Activated CD4-positive, alpha-beta T cell treated with anti-CD3 and anti-CD28 coated beads, Interleukin-2, amount 50 U/mL, for 1 hour (primary cell): ENCODE data around the gene LBX1.

ENCODE experiments used
- DNase-seq: peaks from one replicate; pipeline ENCODE4 v3.0.0-alpha.2; 2020

The LBX1 gene

DNA sequence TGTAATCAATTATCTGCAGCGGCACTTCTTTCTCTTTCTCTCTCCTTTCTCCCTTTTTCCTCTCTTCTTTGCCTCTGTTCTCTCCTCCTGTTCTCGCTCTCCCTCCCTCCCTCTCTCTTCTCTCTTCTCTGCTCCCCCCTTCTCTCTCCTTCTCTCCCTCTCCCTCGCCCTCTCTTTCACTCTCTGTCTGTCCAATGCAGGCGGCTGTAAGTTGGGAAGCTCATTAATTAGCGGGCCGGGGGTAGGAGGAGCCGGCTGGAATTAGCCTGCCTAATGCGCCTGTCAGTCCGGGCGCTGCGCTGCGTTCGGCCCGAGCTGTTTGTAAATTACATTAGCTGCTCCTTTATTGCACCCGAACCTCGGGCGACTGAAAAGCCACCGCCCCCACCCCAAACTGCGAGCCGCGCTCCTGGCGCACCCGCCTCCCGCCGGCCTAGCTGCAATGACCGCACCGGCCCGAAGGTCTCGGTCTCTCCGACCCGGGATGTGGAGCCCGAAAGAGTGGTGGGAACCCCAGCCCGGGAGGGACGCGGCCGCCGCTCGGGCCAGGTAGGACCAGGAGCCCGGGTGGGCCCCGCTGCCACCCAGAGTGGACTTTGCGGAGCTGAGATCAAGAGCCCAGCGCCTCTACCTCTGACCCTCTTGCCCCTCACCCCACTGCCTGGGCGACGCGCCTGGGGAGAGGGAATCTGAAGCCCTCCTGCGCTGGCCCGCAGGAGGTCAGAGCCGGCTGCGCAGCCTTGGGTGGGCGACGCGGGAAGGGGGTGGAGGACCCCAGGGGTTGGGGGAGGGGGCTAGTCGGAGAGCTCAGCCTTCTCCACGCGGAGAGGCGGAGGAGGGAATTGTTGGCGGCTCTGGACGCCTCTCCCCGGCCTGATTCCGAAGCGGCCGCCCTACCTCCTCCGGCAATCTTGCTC is at the start of gene LBX1:
LBX1 (minus strand) TSS at position 198 of the 917 bp plus-strand sequence. CDS start 648 bp downstream, outside the sequence.
- DNase-seq, result no peak

- no peak for DNase-seq
These were observed 44.5 kb upstream of the LBX1 start for GRCh38 chr10:101273741-101274140.

- DNase-seq, result no peak
These were observed 44.1 kb upstream of the LBX1 start for GRCh38 chr10:101273330-101273729.

DNA sequence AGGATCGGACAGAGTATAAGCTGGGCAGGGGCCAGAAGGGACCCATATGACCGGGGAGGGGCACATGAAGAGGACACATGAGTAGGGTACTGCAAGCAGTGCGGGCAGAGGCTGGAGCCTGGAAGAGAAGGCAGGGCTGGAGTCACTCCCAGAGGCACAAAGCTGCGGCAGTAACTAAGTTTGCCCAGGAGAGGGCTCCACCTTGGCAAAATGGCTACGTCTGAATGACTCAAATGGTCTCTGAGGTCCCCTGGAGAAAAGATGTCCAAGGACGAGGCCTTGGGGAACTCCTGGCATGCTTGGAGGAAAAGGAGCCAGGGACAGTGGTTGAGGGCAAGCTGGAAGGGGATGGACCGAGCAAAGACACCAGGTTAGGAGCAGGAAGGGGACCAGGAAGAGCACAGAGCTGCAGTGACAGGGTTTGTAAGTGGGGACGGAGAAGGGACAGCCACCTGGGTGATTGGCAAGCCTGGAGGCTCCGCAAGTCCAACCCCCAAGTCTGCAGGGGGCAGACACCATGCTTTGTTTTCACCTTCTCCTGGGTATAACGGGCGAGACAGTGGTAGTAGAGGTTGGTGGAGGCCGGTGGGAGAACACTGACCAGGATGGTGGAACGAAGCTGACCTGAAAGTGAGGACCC is 43.1 kb upstream of the LBX1 start:
- DNase-seq, result peak; percentile 58

- no peak for DNase-seq
These were observed 41.5 kb upstream of the LBX1 start for GRCh38 chr10:101270763-101271162.

DNA sequence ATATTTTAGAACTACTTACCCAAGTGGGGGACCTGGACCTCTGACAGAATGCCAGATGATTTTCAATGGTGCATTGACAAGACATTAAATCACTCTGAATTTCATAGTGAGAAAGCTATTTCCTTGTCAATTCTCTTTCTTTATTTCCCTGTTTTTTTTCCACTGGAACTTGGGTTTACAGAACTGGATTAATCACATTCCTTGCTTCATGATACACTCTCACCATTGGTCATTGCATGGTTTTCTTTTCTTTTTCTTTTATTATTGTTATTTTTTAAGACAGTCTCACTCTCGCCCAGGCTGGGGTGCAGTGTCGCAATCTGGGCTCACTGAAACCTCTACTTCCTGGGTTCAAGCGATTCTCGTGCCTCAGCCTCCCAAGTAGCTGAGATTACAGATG is 38.5 kb upstream of the LBX1 start:
- no peak for DNase-seq

DNA sequence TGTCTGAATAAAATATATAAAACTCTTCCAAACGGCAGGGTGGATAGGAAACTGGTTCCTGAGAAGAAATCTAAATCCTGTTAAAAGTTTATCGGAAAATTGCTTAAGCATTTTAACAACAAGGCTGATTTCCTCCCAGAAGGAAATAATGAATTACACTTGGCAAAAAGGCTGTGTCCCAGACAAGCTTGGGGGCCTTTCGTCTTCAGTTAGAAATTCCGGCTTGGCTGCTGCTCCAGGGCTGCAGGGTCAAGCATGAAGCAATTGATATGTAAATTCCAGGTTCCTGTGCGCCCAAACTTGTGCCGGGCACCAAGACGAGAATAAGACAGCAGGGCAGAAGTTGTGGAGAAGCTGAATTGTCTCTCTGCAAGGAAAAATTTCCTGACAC is 38.0 kb upstream of the LBX1 start:
- no peak for DNase-seq

- no peak for DNase-seq
These were observed 37.4 kb upstream of the LBX1 start for GRCh38 chr10:101266381-101267289.

DNA sequence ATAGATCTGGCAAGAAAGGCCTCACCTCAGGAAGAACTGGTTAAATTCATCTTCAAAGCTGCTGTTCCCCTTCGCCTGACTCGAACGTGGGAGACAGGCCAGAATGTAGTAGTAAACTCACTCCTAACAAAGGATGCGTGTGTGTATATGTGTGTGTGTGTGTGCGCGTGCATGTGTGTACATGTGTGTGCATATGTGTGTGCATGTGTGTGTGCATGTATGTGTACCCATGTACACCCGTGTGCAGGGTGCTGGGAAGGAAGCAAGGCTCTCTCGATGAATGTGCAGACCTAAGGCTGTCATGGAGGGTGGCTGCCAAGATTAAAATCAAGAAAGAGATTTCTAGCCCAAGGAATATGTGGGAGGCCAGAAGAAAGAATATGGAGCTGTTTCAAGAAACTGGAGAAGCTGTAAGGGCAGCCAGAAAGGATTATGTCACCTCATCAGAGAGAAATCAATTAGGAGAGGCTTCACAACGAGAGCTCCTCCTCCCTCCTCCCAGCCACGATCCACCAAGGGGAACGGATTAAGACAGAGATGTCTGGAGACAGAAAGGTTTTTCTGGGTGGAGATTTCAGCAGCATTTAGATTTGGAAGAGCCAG is 34.0 kb upstream of the LBX1 start:
- DNase-seq, result no peak

DNA sequence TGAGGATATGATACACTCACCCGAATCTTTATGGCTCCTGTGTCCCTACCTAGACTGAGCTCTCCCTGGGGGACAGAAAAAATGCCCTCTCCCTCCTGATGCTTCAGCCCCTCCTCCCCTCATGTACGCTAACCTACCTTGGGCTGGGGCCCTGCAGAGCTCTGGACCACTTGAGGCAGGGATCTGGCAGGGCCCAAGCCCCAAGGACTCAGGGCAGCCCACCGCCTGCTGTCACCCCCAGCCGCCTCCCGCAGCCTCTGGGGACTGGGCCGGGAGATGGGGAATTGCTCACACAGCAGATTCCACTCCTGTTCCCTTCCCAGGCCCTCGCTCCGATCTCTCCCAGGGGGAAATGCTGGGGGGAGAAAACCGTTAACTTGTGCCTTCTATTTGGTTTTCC is 32.9 kb upstream of the LBX1 start:
- no peak for DNase-seq

DNA sequence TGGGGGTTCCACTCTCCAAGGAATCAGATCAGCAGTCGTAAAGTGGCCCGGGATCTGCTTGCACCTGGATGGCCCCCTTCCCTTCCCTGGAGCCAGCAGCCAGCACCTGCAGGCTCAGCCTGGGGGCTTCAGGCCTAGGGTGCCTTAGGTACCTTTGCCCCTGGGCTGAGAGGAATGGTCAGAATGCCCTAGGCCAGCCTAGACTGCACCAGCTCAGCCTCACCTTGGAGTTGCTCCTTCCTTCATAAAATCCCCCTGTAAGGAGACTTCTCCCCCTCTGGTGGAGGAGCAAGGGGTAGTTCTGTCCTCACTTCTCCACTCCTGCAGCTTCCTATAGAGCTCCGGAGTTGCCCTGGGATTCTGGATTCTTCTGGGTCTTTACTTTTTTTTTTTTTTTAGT is 32.4 kb upstream of the LBX1 start:
- DNase-seq, result no peak

DNA sequence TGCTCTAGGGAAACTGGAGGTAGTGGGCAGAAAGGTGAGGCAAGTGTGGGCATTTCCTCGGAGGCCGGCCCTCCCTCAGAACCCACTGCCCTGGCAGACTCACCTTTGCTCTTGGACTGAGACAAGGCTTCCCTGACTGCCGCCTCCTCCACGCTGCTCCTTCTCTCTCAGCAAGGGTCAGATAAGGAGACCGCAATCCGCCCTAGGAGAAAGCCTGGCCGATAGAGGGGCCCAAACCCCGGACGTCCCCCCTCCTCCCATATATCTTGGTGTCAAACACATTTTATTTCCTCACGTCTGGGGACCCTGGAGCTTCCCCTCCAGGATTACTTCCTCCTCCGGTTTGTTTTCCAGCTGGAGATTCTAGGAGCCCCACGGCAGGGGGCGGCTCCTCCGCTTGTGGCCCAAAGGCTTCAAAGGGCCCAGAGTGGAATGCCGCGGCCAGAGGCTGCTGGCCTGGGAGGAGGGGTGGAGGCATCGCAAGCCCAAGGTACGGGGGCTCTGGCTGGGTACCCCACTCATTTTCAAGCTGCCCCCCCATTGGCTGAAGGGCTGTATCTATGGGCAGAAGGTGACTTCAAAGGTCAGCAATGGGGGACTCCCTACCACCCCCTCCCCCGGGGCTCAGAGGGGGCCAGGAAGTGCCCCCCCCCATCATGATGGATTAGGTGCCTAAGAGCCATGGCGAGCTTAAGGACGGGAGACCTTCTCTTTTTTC is 31.7 kb upstream of the LBX1 start:
- no peak for DNase-seq

GRCh38 chr10:101258179-101258885 is 29.1 kb upstream of the LBX1 start:
- DNase-seq, result no peak

- DNase-seq, result no peak
These were observed 28.2 kb upstream of the LBX1 start for GRCh38 chr10:101257491-101257890.

- no peak for DNase-seq
These were observed 27.8 kb upstream of the LBX1 start for GRCh38 chr10:101257084-101257483.

GRCh38 chr10:101256387-101256786 is 27.1 kb upstream of the LBX1 start:
- no peak for DNase-seq

DNA sequence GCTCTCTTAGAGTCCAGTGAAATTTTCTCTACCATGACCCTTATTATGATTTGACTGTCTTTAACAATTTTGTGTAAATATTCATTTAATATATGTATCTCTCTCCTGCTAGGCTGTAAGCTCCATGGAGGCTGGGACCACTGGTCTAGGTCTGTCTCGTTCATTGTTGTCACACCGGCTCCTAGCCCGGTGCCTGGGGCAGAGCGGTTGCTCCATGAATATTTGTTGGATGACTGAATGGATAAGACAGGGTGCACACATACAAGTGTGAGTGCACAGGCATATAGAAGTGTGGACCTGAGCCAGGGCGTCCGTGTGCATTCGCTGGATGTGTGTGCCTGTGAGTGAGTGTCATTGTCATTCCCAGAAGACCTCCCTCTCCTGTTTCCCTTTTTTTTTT is 20.9 kb upstream of the LBX1 start:
- DNase-seq, result no peak

GRCh38 chr10:101249171-101249581 is 19.9 kb upstream of the LBX1 start:
- no peak for DNase-seq

GRCh38 chr10:101246639-101247038 is 17.4 kb upstream of the LBX1 start:
- no peak for DNase-seq

GRCh38 chr10:101244321-101245050 is 15.2 kb upstream of the LBX1 start:
- no peak for DNase-seq
